ENCODE data around the gene SLIT1.

DNA sequence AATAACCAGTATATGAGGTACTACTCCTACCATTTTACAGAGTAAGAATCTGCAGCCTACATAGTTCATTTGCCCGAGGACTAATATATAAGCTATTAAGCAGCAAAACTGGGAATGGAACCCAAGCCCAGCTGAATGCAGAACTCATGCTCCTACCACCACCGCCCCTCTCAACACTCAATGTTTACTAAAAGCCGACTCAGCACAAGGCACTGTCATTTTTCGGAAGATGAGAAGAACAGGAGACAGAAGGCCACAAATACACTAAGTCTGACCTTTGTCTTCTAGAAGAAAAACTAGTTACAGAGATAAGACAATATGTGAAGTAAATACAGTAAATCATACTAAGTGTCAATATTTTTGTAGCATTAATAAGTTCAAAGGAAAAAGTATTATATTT is 40.6 kb upstream of the SLIT1 start:
- TF ChIP-seq, protein P1, sequence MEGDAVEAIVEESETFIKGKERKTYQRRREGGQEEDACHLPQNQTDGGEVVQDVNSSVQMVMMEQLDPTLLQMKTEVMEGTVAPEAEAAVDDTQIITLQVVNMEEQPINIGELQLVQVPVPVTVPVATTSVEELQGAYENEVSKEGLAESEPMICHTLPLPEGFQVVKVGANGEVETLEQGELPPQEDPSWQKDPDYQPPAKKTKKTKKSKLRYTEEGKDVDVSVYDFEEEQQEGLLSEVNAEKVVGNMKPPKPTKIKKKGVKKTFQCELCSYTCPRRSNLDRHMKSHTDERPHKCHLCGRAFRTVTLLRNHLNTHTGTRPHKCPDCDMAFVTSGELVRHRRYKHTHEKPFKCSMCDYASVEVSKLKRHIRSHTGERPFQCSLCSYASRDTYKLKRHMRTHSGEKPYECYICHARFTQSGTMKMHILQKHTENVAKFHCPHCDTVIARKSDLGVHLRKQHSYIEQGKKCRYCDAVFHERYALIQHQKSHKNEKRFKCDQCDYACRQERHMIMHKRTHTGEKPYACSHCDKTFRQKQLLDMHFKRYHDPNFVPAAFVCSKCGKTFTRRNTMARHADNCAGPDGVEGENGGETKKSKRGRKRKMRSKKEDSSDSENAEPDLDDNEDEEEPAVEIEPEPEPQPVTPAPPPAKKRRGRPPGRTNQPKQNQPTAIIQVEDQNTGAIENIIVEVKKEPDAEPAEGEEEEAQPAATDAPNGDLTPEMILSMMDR (optimal IDR thresholded peaks at IDR 0.05 in 1 of 3, IDR thresholded peaks at IDR 0.05 in 1 of 3, conservative IDR thresholded peaks at IDR 0.05 in 1 of 3; ENCODE audit: extremely low read depth in 1 of 3, insufficient read depth in 2 of 3, low read length in 3 of 3): no peak
- TF ChIP-seq EZH2 (IDR thresholded peaks at IDR 0.05; ENCODE audit: low read length): no peak

All from keratinocyte (primary cell).